Panc1 (cell line): Measurements from ENCODE around the gene TULP3. TPM values are rescaled to one million over a fixed set of nuclear protein-coding genes. Genes with fewer than 3 reads are reported as not detected.

Experiments
- ATAC-seq: fragments of 200-7000 bp; cut with Tn5 transposase; 2 replicates; pipeline ENCODE4 v1.9.1; 2020; ENCODE audit warnings: mild to moderate bottlenecking, moderate library complexity
- BruUV-seq: library from RNA; stranded (reverse); fragments of 400-500 nt; replicated peaks from 2 replicates; lab custom pipeline; 2021; lab: Mats Ljungman, UMichigan
- CTCF ChIA-PET: fragments of 300-600 bp; sonication (Branson Sonifier 250); formaldehyde crosslinking; loops from one replicate; lab custom pipeline; 2022; ENCODE audit warnings: antibody characterized with exemption; lab: Charles Lee
- POLR2A ChIA-PET: fragments of 300-600 bp; sonication (Branson Sonifier 250); formaldehyde crosslinking; loops from one replicate; lab custom pipeline; 2022; ENCODE audit warnings: antibody characterized with exemption; lab: Charles Lee
- DNase-seq: peaks from one replicate; pipeline ENCODE4 v3.0.0-alpha.2; 2010; ENCODE audit warnings: low read depth, low spot score
- H3K27ac ChIP-seq: 2 replicates; pipeline ENCODE4 v1.5.1; 2011; ENCODE audit warnings: mild to moderate bottlenecking, low read length, inconsistent platforms
- H3K27me3 ChIP-seq: fragments of 200-500 bp; sonication (Bioruptor generic); 2 replicates; pipeline ENCODE4 v1.6.0; 2014; ENCODE audit warnings: low read length, inconsistent platforms; ENCODE audit not compliant: control insufficient read depth, insufficient read depth
- H3K36me3 ChIP-seq: fragments of 200-500 bp; sonication (Bioruptor generic); 2 replicates; pipeline ENCODE4 v1.5.1; 2014; ENCODE audit warnings: inconsistent platforms, mild to moderate bottlenecking, low read length, moderate library complexity; ENCODE audit not compliant: control insufficient read depth, insufficient read depth
- H3K4me1 ChIP-seq: 2 replicates; pipeline ENCODE4 v1.5.1; 2011; ENCODE audit warnings: inconsistent platforms, mild to moderate bottlenecking, low read length, moderate library complexity; ENCODE audit not compliant: control insufficient read depth, insufficient read depth
- H3K4me3 ChIP-seq, 2 experiments: 2 replicates each; pipeline ENCODE4 v1.5.1; 2011 to 2012; ENCODE audit warnings: low read depth in 2 of 2, low read length in 2 of 2, mild to moderate bottlenecking in 2 of 2, inconsistent platforms in 1 of 2, moderate library complexity in 1 of 2
- H3K9me3 ChIP-seq: fragments of 200-500 bp; sonication (Bioruptor generic); 2 replicates; pipeline ENCODE4 v1.5.1; 2014; ENCODE audit warnings: low read depth, mild to moderate bottlenecking, inconsistent platforms, low read length, moderate library complexity; ENCODE audit not compliant: control insufficient read depth, insufficient read depth
- CTCF ChIP-seq: fragments of 450-650 bp; IDR thresholded peaks from 2 replicates; pipeline ENCODE4 v1.5.1; 2017; ENCODE audit warnings: mild to moderate bottlenecking
- POLR2AphosphoS5 ChIP-seq: IDR thresholded peaks from 2 replicates; pipeline ENCODE4 v1.6.1; 2012; ENCODE audit warnings: mild to moderate bottlenecking, low read depth, low read length, moderate library complexity
- REST ChIP-seq, 2 experiments: IDR thresholded peaks; 2 replicates each; pipeline ENCODE4 v1.6.1; 2011 to 2012; ENCODE audit warnings: low read depth in 2 of 2, control low read depth in 1 of 2, low read length in 1 of 2, mild to moderate bottlenecking in 1 of 2, moderate library complexity in 1 of 2; ENCODE audit not compliant: insufficient read depth in 1 of 2
- SIN3A ChIP-seq: IDR thresholded peaks from 2 replicates; pipeline ENCODE4 v1.6.1; 2012; ENCODE audit warnings: low read depth, mild to moderate bottlenecking, low read length, moderate library complexity, borderline replicate concordance; ENCODE audit not compliant: insufficient read depth
- TCF7L2 ChIP-seq: IDR thresholded peaks from 2 replicates; pipeline ENCODE4 v1.6.1; 2011; ENCODE audit warnings: mild to moderate bottlenecking, low read depth, low read length, inconsistent platforms
- in situ Hi-C: cut with HindIII; loops from 2 replicates; pipeline ENCODE4 v1.10.0; 2016; ENCODE audit warnings: low sequenced_read_pairs, low pct_unique_long_range_greater_than_20kb
- intact Hi-C: fragments of 100-400 bp; cut with micrococcal nuclease; formaldehyde crosslinking; loops from one replicate; pipeline ENCODE4 v1.10.0; 2022; ENCODE audit not compliant: unreplicated experiment
- total RNA-seq: library from RNA; stranded (reverse); gene quantifications from one replicate; pipeline ENCODE4 v1.2.1, GENCODE V29; 2021; ENCODE audit not compliant: unreplicated experiment

TULP3 gene
- total RNA-seq, 1 experiment from 2014 or later, result 29.3 TPM

DNA sequence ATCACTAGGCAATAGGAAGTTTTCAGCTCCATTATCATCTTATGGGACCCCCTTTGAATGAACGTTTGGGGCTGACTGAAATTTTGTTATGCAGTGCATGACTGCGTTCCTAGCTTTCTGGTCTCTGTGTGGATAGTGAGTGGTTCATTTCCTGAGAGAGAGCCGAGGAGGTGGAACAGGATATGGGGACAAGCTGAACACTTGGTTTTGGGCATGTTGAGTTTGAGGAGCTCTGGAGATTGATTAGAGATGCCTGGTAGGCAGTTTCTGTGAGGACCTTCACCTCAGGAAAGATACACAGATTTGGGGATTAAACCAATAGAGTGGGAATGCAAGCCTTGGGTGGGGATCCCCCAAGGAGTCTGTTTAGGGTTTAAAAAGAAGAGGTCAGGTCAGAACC, 96.2 kb downstream of the TULP3 start:
- Histone ChIP-seq H3K9me3 (no peaks in the 10 kb centered on the region), H3K4me3 (no peak overlapping the region), H3K27me3 (no peaks in the 10 kb centered on the region), H3K27ac (no peak overlapping the region), H3K4me1 (no peaks in the 10 kb centered on the region), H3K36me3 (no peaks in the 10 kb centered on the region)
- no peak for ATAC-seq
- no TSS peak for BruUV-seq
- ChIA-PET CTCF (no interaction called here), POLR2A (no interaction called here)
- intact Hi-C loops, result no loop called here
- in situ Hi-C loops, result no loop called here
- DNase-seq, result no peak
- TF ChIP-seq CTCF (no peak), SIN3A (no peak), POLR2AphosphoS5 (no peak), REST (IDR thresholded peaks at IDR 0.05; ENCODE audit: insufficient read depth in 1 of 2, low read depth in 2 of 2, low read length in 1 of 2) (no peak), TCF7L2 (no peak)

- TF ChIP-seq REST (IDR thresholded peaks at IDR 0.05; ENCODE audit: insufficient read depth in 1 of 2, low read depth in 2 of 2, low read length in 1 of 2), result no peak
- no peak for TF ChIP-seq CTCF
- no peak for TF ChIP-seq SIN3A
- TF ChIP-seq POLR2AphosphoS5, result no peak
- no peak for TF ChIP-seq TCF7L2
- Histone ChIP-seq H3K27ac (no peak overlapping the region), H3K36me3 (no peaks in the 10 kb centered on the region), H3K9me3 (no peaks in the 10 kb centered on the region), H3K27me3 (no peaks in the 10 kb centered on the region), H3K4me3 (no peak overlapping the region), H3K4me1 (no peaks in the 10 kb centered on the region)
- POLR2A ChIA-PET, result no interaction called here
- CTCF ChIA-PET, result no interaction called here
- intact Hi-C loops (no loop called here), in situ Hi-C loops (no loop called here)
- ATAC-seq (no peak), DNase-seq (no peak)
- BruUV-seq, result no TSS peak
These were observed 97.8 kb downstream of the TULP3 start for GRCh38 chr12:2988494-2988893.

Other genes starting within 250 kb of the TULP3 start
- 64.9 TPM for gene FKBP4, start 95.9 kb upstream of the TULP3 start, total RNA-seq
- gene ITFG2, start 78.2 kb upstream of the TULP3 start, total RNA-seq, result 17.4 TPM
- gene NRIP2, start 55.9 kb upstream of the TULP3 start, total RNA-seq, result not detected
- not detected for gene TEX52, start 33.9 kb upstream of the TULP3 start, total RNA-seq
- gene FOXM1, start 13.7 kb upstream of the TULP3 start, total RNA-seq, result 71.2 TPM
- gene RHNO1, start 13.7 kb upstream of the TULP3 start, total RNA-seq, result 37.7 TPM
- gene TEAD4, start 68.5 kb downstream of the TULP3 start, total RNA-seq, result 47.6 TPM
- gene TSPAN9, start 186.5 kb downstream of the TULP3 start, total RNA-seq, result 7.7 TPM